Measurements from ENCODE around the gene CLMP.
A peak's percentile ranks its signal among the peaks of the same experiment; 100 is the strongest.
"Not testable (repeated sequence)": the region's sequence is repeated elsewhere in the genome, so short reads cannot be mapped to it uniquely, and the experiment has no call there.

Gene CLMP

GRCh38 chr11:123219066-123219690, 24.1 kb upstream of the CLMP start:
- no peak for DNase-seq

GRCh38 chr11:123218451-123218850, 23.4 kb upstream of the CLMP start:
- no peak for DNase-seq

GRCh38 chr11:123217897-123218296, 22.8 kb upstream of the CLMP start:
- no peak for DNase-seq

- DNase-seq: no peak
Measured at GRCh38 chr11:123216249-123216648, 21.2 kb upstream of the CLMP start.

- DNase-seq: no peak
Measured at GRCh38 chr11:123214940-123215339, 19.9 kb upstream of the CLMP start.

GRCh38 chr11:123214396-123214795, 19.3 kb upstream of the CLMP start:
- no peak for DNase-seq

- DNase-seq: no peak
Measured at GRCh38 chr11:123213307-123213771, 18.3 kb upstream of the CLMP start.

- no peak for DNase-seq
Measured at GRCh38 chr11:123212406-123212805, 17.4 kb upstream of the CLMP start.

- DNase-seq: no peak
Measured at GRCh38 chr11:123211981-123212380, 16.9 kb upstream of the CLMP start.

- no peak for DNase-seq
Measured at GRCh38 chr11:123211149-123211852, 16.3 kb upstream of the CLMP start.

- DNase-seq: no peak
Measured at GRCh38 chr11:123209591-123209990, 14.5 kb upstream of the CLMP start.

- DNase-seq: no peak
Measured at GRCh38 chr11:123206791-123207434, 11.9 kb upstream of the CLMP start.

GRCh38 chr11:123206055-123206454, 11.0 kb upstream of the CLMP start:
- not testable (repeated sequence) for DNase-seq

GRCh38 chr11:123203934-123204333, 8.9 kb upstream of the CLMP start:
- DNase-seq: no peak

- DNase-seq: no peak
Measured at GRCh38 chr11:123203471-123203870, 8.4 kb upstream of the CLMP start.

GRCh38 chr11:123202155-123203151, 7.4 kb upstream of the CLMP start:
- DNase-seq: peak; percentile 63

- no peak for DNase-seq
Measured at GRCh38 chr11:123200264-123200663, 5.2 kb upstream of the CLMP start.

GRCh38 chr11:123197711-123198110, 2.7 kb upstream of the CLMP start:
- DNase-seq: no peak

- no peak for DNase-seq
Measured at GRCh38 chr11:123196060-123196714, 1.1 kb upstream of the CLMP start.

GRCh38 chr11:123194337-123195187, 486 bp downstream of the CLMP start:
- DNase-seq: peak; percentile 87

- peak; percentile 29 for DNase-seq
Measured at GRCh38 chr11:123193742-123194141, 1.3 kb downstream of the CLMP start.

All from right kidney (tissue), 1 donor.